ENCODE data around the gene AKR1D1.

Gene AKR1D1

GRCh38 chr7:138166681-138167080, 90.4 kb downstream of the AKR1D1 start:
- DNase-seq (ENCODE audit: low spot score): no peak

- DNase-seq (ENCODE audit: low spot score): peak; percentile 19
These were observed 91.0 kb downstream of the AKR1D1 start for GRCh38 chr7:138167222-138167621.

GRCh38 chr7:138167869-138168296, 91.6 kb downstream of the AKR1D1 start:
- no peak for DNase-seq (ENCODE audit: low spot score)

Data from kidney capillary endothelial cell (primary cell).